Parathyroid adenoma (tissue), 2 donors: ENCODE data around the gene CANX.
A peak's percentile ranks its signal among the peaks of the same experiment; 100 is the strongest.

ENCODE experiments used
- H2AFZ ChIP-seq: fragments of 300-600 bp; sonication (generic); one replicate; pipeline ENCODE4 v1.7.0; 2017; ENCODE audit warnings: antibody characterized with exemption, mild to moderate bottlenecking
- H3K27ac ChIP-seq: fragments of 300-600 bp; sonication (generic); one replicate; pipeline ENCODE4 v1.7.0; 2017
- H3K27me3 ChIP-seq: fragments of 300-600 bp; sonication (generic); one replicate; pipeline ENCODE4 v1.7.0; 2017; ENCODE audit warnings: low read length; ENCODE audit not compliant: control insufficient read depth, insufficient read depth
- H3K36me3 ChIP-seq: fragments of 300-600 bp; sonication (generic); one replicate; pipeline ENCODE4 v1.7.0; 2017; ENCODE audit warnings: low read length; ENCODE audit not compliant: control insufficient read depth, insufficient read depth
- H3K4me1 ChIP-seq: fragments of 300-600 bp; sonication (generic); one replicate; pipeline ENCODE4 v1.7.0; 2017; ENCODE audit warnings: control low read depth
- H3K4me2 ChIP-seq: fragments of 300-600 bp; sonication (generic); one replicate; pipeline ENCODE4 v1.7.0; 2017; ENCODE audit warnings: low read length
- H3K4me3 ChIP-seq: fragments of 300-600 bp; sonication (generic); one replicate; pipeline ENCODE4 v1.7.0; 2017; ENCODE audit warnings: low read depth, low read length
- H3K79me2 ChIP-seq: fragments of 300-600 bp; sonication (generic); one replicate; pipeline ENCODE4 v1.7.0; 2017; ENCODE audit warnings: control low read depth
- H3K9ac ChIP-seq: fragments of 300-600 bp; sonication (generic); one replicate; pipeline ENCODE4 v1.7.0; 2017; ENCODE audit warnings: mild to moderate bottlenecking
- H3K9me3 ChIP-seq: fragments of 300-600 bp; sonication (generic); one replicate; pipeline ENCODE4 v1.7.0; 2017; ENCODE audit warnings: low read length; ENCODE audit not compliant: control insufficient read depth
- TF ChIP-seq, protein P1 (sequence below): fragments of 300-600 bp; sonication (generic); IDR thresholded peaks from one replicate; pipeline ENCODE4 v1.7.0; 2017; ENCODE audit warnings: antibody characterized with exemption, mild to moderate bottlenecking
- donor health status: primary hyperparathyroidism.

The CANX gene

DNA sequence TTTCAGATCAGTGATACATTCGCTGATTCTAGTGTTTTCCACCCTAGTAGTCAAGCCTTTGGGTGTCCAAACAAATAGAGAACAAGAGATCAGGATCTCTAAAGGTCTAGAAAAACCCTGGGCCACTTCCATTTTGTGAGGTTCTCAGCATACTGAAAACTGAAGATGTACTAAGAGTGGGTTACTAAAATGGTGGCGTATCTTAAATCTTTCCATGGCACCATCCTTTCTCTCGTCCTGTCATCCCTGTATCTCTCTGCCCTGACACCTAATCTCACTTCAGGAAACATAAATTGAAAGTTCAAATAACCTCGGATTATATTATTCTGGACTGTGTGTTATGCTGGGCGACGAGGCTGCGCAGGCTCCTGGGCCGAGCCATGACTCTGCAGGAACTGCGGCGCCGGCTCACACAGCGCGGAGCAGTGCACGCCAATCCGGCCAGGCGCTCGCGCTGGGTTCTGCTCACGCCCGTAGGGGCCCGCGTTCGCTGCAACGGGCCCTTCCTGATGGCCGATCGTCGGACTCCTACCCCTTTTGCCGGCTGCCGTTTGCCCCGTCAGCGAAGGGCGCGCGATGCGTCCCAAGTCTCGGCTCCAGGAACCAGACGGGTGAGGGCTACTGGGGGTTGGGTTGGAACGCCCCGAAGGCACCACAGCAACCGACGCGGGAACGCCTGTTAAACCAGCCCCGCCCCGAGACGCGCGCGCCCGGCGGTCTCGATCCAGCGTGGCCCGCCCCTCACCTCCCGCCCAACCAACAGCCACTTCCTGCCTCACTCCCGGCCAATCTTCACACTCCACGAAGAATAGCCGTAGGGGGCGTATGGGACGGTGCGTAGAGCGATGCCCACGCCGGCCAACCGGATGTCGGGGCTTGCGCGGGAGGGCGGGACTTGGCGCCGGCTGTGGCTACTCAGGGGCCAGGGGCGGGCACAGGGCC is 503 bp upstream of the CANX start:
- Histone ChIP-seq H3K27me3 (no peaks in the 10 kb centered on the region), H3K27ac (peak overlapping the region; percentile 99), H3K4me1 (peaks cover 5% of the 10 kb centered on the region), H3K4me3 (peak overlapping the region; percentile 96), H3K36me3 (no peaks in the 10 kb centered on the region), H3K4me2 (peak overlapping the region; percentile 97), H3K79me2 (peaks cover 34% of the 10 kb centered on the region), H3K9me3 (no peaks in the 10 kb centered on the region), H2AFZ (peak overlapping the region; percentile 93), H3K9ac (peak overlapping the region; percentile 17)
- TF ChIP-seq, protein P1, sequence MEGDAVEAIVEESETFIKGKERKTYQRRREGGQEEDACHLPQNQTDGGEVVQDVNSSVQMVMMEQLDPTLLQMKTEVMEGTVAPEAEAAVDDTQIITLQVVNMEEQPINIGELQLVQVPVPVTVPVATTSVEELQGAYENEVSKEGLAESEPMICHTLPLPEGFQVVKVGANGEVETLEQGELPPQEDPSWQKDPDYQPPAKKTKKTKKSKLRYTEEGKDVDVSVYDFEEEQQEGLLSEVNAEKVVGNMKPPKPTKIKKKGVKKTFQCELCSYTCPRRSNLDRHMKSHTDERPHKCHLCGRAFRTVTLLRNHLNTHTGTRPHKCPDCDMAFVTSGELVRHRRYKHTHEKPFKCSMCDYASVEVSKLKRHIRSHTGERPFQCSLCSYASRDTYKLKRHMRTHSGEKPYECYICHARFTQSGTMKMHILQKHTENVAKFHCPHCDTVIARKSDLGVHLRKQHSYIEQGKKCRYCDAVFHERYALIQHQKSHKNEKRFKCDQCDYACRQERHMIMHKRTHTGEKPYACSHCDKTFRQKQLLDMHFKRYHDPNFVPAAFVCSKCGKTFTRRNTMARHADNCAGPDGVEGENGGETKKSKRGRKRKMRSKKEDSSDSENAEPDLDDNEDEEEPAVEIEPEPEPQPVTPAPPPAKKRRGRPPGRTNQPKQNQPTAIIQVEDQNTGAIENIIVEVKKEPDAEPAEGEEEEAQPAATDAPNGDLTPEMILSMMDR = peak; percentile 4

DNA sequence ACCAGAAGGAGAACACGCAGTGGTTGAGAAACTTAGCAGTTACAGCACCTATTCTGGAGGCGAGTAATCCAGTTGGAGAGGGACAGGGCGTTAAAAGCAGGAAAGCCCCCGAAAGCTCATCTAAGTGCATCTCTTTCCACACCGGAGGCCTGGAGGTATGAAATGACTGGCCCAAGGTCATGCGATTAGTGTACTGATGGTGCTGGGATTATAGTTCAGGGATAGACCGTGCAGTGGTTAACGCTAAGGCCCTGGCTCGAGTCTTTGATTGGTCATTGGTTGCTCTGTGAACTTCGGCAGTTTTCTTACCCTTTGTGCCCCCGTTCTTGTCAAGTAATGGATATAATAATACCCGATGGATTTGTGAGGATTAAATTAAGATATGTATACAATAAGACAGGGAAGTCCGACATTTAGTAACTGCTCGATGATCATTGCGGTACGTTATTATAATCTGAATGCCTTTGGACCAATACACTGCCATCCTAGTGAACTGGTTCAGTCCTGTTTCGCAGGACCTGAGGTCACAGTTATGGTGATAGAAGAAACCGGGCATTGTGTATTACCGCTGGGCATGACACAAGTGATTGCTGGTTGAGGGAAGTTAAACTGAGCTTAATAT is 960 bp downstream of the CANX start:
- Histone ChIP-seq H3K4me2 (peak overlapping the region; percentile 97), H3K27me3 (no peaks in the 10 kb centered on the region), H3K27ac (peak overlapping the region; percentile 99), H3K4me3 (peak overlapping the region; percentile 96), H2AFZ (peak overlapping the region; percentile 81), H3K9me3 (no peaks in the 10 kb centered on the region), H3K4me1 (peaks cover 5% of the 10 kb centered on the region), H3K36me3 (no peaks in the 10 kb centered on the region), H3K9ac (peak overlapping the region; percentile 96), H3K79me2 (peaks cover 47% of the 10 kb centered on the region)
- TF ChIP-seq, protein P1 = no peak

DNA sequence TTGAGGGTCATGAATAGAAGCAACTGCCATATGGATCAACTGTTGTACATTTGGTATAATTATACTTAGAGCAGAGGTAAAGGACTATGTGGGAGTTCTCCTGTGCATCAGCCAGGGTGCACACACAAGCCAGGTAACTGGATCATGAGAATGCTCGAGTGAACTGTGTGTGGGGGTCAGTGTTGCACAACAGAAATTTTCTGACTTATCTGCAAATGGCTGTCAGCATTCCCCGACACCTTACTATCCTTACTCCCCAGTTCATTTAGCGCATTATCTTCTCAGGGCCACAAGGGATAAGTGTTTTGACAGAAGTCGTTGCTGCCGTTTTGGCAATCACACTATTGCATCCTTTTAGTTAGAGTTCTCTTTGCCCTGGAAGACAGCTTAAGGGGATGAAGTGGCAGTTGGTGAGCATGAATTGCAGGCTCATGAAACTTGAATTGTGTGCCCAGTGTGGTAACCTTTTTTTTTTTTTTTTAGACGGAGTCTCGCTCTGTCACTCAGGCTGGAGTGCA is 1.7 kb downstream of the CANX start:
- H3K36me3 ChIP-seq = no peaks in the 10 kb centered on the region
- H3K79me2 ChIP-seq = peaks cover 54% of the 10 kb centered on the region
- H3K4me1 ChIP-seq = peaks cover 6% of the 10 kb centered on the region
- peak overlapping the region; percentile 96 for H3K4me3 ChIP-seq
- TF ChIP-seq, protein P1 = no peak
- H3K27me3 ChIP-seq = no peaks in the 10 kb centered on the region
- H3K4me2 ChIP-seq = peak overlapping the region; percentile 97
- no peak overlapping the region for H3K9ac ChIP-seq
- no peak overlapping the region for H2AFZ ChIP-seq
- H3K9me3 ChIP-seq = no peaks in the 10 kb centered on the region
- no peak overlapping the region for H3K27ac ChIP-seq

DNA sequence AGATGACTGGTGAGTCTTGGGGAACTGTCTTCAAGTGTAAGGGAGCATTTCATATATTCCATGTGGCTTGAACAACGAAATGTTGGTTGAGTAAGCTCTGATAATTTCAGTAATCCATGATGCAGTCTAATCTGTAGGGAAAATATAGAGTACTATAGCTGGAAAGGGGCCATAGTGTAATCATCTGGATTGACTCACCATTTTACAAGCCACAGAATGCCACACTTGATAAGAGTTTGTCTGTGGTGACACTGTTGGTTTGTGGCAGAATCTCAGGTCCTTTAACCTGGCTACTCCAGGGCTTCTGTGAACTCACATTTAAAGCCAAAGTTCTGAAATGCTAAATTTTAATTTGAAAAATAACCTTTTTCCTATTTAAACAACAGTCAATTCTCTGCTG is 17.5 kb downstream of the CANX start:
- H3K27me3 ChIP-seq = no peaks in the 10 kb centered on the region
- H3K27ac ChIP-seq = no peak overlapping the region

More for the DNA sequence above, 17.5 kb downstream of the CANX start:
- peaks cover 29% of the 10 kb centered on the region for H3K79me2 ChIP-seq
- H3K9ac ChIP-seq = no peak overlapping the region
- no peaks in the 10 kb centered on the region for H3K9me3 ChIP-seq
- no peak overlapping the region for H2AFZ ChIP-seq
- H3K4me3 ChIP-seq = no peak overlapping the region
- no peak overlapping the region for H3K4me2 ChIP-seq
- no peaks in the 10 kb centered on the region for H3K36me3 ChIP-seq
- TF ChIP-seq, protein P1 = no peak
- H3K4me1 ChIP-seq = no peaks in the 10 kb centered on the region
